Measurements from ENCODE around the gene DUSP12.

DUSP12 gene

DNA sequence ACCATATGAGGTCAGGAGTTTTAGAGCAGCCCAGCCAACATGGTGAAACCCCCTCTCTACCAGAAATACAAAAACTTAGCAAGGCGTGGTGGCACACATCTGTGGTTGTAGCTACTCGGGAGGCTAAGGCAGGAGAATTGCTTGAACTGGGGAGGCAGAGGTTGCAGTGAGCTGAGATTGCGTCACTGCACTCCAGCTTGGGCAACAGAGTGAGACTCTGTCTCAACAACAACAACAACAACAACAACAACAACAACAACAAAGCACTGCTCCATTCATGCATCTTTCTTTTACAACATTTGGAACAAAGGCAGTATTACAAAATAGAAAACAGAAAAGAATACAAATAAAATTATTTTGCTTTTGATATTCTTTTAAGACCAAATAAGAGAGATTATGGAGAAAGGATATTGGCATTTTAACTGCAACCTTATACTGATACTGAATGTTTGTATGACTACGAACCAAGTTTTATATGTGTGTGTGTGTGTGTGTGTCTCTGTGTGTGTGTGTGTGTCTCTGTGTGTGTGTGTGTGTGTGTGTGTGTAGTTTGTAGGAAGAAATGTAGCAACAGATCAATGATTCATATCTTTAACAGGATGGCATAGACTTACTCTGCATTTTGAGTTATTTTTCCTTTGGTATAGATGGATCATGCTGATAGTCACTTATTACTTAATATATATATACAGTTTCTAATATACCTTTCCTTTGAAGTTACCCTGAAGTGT, 41.2 kb downstream of the DUSP12 start:
- no peaks in the 10 kb centered on the region for H3K9me3 ChIP-seq (ENCODE audit: control insufficient read depth, insufficient read depth, low read length)
- H3K4me1 ChIP-seq (ENCODE audit: control insufficient read depth, insufficient read depth, low read length), result no peaks in the 10 kb centered on the region
- no peaks in the 10 kb centered on the region for H3K27me3 ChIP-seq (ENCODE audit: control insufficient read depth, insufficient read depth, low read length)
- no peak for DNase-seq (ENCODE audit: low read depth, low spot score)
- no peaks in the 10 kb centered on the region; the same call in 1 of the 2 replicates for H3K36me3 ChIP-seq (ENCODE audit: control insufficient read depth, insufficient read depth, low read length)
- no peak overlapping the region for H3K27ac ChIP-seq (ENCODE audit: low read length)
- H3K4me3 ChIP-seq (ENCODE audit: low read length), result no peak overlapping the region
- no CpG with 5 or more reads among the region's 4 CpGs for WGBS (ENCODE audit: insufficient coverage, insufficient read length)

DNA sequence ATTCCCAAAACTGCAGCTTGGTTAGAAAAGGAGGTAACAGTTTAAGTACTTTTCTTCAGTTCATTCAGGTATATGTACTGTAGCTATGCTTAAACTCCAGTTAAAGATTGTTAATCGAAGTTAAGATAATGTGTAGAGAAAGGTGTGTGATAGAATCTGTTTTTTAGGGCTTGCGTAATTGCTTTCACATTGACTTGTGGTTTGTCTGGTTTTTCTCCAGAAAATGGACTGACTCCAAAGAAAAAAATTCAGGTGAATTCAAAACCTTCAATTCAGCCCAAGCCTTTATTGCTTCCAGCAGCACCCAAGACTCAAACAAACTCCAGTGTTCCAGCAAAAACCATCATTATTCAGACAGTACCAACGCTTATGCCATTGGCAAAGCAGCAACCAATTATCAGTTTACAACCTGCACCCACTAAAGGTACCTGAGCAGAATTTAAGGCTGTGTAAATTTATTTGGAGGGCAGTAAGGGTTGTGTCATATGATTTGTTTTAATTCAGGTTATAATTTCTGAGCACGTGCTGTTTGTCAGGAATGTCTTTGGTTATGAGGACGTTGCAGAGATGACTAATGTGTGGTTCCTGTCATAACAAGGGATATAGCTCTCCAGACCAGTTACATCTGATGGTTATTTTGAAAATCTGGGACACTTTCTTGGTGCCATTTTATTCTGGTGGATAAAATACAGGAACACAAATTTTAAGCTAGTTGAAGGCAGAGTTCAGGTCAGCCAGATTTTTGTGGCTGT, 42.5 kb downstream of the DUSP12 start:
- H3K27ac ChIP-seq (ENCODE audit: low read length), result no peak overlapping the region
- no peak for DNase-seq (ENCODE audit: low read depth, low spot score)

DNA sequence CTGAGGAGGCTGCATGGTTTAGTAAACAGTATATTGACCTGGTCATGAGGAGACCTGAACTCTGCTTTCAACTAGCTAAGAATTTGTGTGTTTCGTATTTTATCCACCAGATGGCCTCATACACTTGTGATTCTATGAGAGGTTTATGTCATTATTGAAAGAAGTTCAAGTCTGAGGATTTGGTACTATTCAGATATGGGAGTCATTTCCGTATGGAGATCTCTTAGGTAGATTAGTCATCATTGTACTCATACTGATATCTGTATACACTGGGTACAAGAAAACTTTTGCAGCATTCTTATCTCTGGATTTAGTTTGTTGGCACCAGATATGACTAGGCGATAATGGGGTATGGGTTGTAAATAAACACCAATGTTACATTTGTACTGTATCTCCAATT, 43.2 kb downstream of the DUSP12 start:
- no peak for DNase-seq (ENCODE audit: low read depth, low spot score)
- Histone ChIP-seq H3K4me3 (ENCODE audit: low read length) (no peak overlapping the region), H3K36me3 (ENCODE audit: control insufficient read depth, insufficient read depth, low read length) (no peaks in the 10 kb centered on the region; the same call in 1 of the 2 replicates), H3K9me3 (ENCODE audit: control insufficient read depth, insufficient read depth, low read length) (no peaks in the 10 kb centered on the region), H3K4me1 (ENCODE audit: control insufficient read depth, insufficient read depth, low read length) (no peaks in the 10 kb centered on the region), H3K27me3 (ENCODE audit: control insufficient read depth, insufficient read depth, low read length) (no peaks in the 10 kb centered on the region), H3K27ac (ENCODE audit: low read length) (no peak overlapping the region)
- WGBS (ENCODE audit: insufficient coverage, insufficient read length), result no CpG with 5 or more reads among the region's 3 CpGs

More for the DNA sequence above, 42.5 kb downstream of the DUSP12 start:
- Histone ChIP-seq H3K36me3 (ENCODE audit: control insufficient read depth, insufficient read depth, low read length) (no peaks in the 10 kb centered on the region; the same call in 1 of the 2 replicates), H3K9me3 (ENCODE audit: control insufficient read depth, insufficient read depth, low read length) (no peaks in the 10 kb centered on the region), H3K4me1 (ENCODE audit: control insufficient read depth, insufficient read depth, low read length) (no peaks in the 10 kb centered on the region), H3K27me3 (ENCODE audit: control insufficient read depth, insufficient read depth, low read length) (no peaks in the 10 kb centered on the region), H3K4me3 (ENCODE audit: low read length) (no peak overlapping the region)
- 100% methylated on average over 2 of the region's 5 CpGs for WGBS (ENCODE audit: insufficient coverage, insufficient read length)

DNA sequence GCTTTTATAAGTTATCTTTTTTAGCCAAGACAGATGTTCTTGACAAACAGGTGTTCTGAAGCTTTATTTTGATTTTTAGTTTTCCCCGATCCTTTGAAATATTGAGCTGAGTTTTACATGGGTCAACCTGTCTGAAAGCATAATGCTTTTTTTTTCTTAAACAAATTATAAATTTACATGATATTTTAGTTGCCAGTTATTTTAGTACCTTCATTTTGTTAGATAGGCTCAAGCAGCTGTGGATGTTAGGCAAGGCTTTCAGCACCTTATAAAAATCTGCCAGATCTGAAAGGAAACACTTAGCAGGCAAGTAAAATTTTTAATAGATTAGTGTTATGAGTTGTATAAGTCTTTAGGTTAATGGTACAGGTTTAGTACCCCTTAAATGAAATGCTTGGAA, 50.2 kb downstream of the DUSP12 start:
- Histone ChIP-seq H3K9me3 (ENCODE audit: control insufficient read depth, insufficient read depth, low read length) (no peaks in the 10 kb centered on the region), H3K27me3 (ENCODE audit: control insufficient read depth, insufficient read depth, low read length) (no peaks in the 10 kb centered on the region), H3K27ac (ENCODE audit: low read length) (no peak overlapping the region), H3K4me3 (ENCODE audit: low read length) (no peak overlapping the region), H3K4me1 (ENCODE audit: control insufficient read depth, insufficient read depth, low read length) (no peaks in the 10 kb centered on the region), H3K36me3 (ENCODE audit: control insufficient read depth, insufficient read depth, low read length) (no peaks in the 10 kb centered on the region; the same call in 1 of the 2 replicates)
- no CpG with 5 or more reads among the region's 1 CpG for WGBS (ENCODE audit: insufficient coverage, insufficient read length)
- no peak for DNase-seq (ENCODE audit: low read depth, low spot score)

DNA sequence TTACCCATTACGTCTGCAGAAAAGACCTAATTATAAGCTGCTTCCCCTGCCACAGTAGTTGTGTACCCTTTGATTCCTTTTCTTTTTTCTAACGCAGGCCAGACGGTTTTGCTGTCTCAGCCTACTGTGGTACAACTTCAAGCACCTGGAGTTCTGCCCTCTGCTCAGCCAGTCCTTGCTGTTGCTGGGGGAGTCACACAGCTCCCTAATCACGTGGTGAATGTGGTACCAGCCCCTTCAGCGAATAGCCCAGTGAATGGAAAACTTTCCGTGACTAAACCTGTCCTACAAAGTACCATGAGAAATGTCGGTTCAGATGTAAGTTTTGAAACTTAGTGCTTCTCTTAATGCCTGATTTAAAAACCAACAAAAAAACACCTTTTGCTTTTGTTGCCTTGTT, 52.4 kb downstream of the DUSP12 start:
- H3K27me3 ChIP-seq (ENCODE audit: control insufficient read depth, insufficient read depth, low read length), result no peaks in the 10 kb centered on the region; the same call in 1 of the 2 replicates
- DNase-seq (ENCODE audit: low read depth, low spot score), result no peak
- H3K4me1 ChIP-seq (ENCODE audit: control insufficient read depth, insufficient read depth, low read length), result no peaks in the 10 kb centered on the region
- H3K36me3 ChIP-seq (ENCODE audit: control insufficient read depth, insufficient read depth, low read length), result no peaks in the 10 kb centered on the region
- H3K27ac ChIP-seq (ENCODE audit: low read length), result no peak overlapping the region
- no peak overlapping the region for H3K4me3 ChIP-seq (ENCODE audit: low read length)
- WGBS (ENCODE audit: insufficient coverage, insufficient read length), result no CpG with 5 or more reads among the region's 7 CpGs
- no peaks in the 10 kb centered on the region for H3K9me3 ChIP-seq (ENCODE audit: control insufficient read depth, insufficient read depth, low read length)

DNA sequence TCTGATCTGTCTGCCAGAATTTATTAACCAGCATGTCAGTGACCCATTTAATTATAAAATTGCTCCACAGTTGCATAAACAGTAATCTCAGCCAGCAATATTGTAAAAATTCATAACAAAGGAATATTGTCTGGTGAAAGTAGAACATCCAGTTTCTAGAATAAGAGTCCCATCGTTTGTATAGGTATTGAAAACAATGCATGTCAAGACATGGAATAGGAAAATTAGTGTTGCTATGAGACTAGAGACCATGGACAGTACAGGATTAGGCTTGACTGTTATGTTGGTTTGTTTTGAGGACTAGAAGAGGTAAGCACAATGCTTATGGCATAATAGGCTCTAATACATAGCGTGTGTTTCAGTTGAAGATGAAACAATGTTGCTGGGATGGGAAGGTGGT, 53.6 kb downstream of the DUSP12 start:
- no peaks in the 10 kb centered on the region for H3K36me3 ChIP-seq (ENCODE audit: control insufficient read depth, insufficient read depth, low read length)
- no peak overlapping the region for H3K4me3 ChIP-seq (ENCODE audit: low read length)
- DNase-seq (ENCODE audit: low read depth, low spot score), result no peak
- H3K27me3 ChIP-seq (ENCODE audit: control insufficient read depth, insufficient read depth, low read length), result no peaks in the 10 kb centered on the region; the same call in 1 of the 2 replicates
- H3K27ac ChIP-seq (ENCODE audit: low read length), result no peak overlapping the region
- H3K4me1 ChIP-seq (ENCODE audit: control insufficient read depth, insufficient read depth, low read length), result no peaks in the 10 kb centered on the region
- no CpG with 5 or more reads among the region's 2 CpGs for WGBS (ENCODE audit: insufficient coverage, insufficient read length)
- no peaks in the 10 kb centered on the region for H3K9me3 ChIP-seq (ENCODE audit: control insufficient read depth, insufficient read depth, low read length)

DNA sequence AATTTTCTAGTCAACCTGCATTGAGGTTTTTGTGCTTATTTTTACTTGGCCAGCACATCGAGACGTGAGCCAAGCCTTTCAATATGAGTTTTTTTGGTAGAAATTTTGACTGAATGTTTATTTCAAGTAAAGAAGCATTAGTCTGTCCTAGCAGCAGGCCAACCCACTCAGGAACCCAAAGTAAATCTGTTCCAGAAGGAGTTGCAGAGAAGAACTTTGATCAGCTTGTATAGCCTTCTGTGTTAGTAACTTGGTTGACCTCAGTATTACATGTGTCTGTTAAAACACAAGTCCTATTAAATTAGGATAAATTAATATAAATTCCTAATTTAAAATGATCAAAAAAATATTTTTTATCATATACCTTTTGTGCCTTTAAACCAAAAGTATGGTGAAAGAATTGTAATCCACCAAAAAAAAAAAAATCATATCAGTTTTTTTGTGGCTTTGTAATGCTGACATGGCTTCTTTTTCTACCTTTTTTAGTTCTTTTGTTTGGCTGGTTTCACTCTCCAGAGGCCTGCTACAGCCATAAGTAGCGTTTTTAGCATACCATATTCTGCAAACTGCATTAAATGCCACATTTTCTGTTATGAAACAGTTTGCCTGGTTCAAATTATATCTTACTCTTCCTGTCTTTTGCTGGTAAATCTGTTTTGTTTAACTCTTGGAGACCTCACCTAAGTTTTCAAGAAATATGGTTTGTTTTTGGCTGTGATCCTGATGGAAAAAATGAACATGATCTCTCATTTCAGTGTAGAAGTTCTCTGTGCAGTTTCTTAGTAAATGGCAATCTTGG, 56.0 kb downstream of the DUSP12 start:
- Histone ChIP-seq H3K36me3 (ENCODE audit: control insufficient read depth, insufficient read depth, low read length) (no peaks in the 10 kb centered on the region), H3K27me3 (ENCODE audit: control insufficient read depth, insufficient read depth, low read length) (no peaks in the 10 kb centered on the region; the same call in 1 of the 2 replicates), H3K4me3 (ENCODE audit: low read length) (no peak overlapping the region), H3K9me3 (ENCODE audit: control insufficient read depth, insufficient read depth, low read length) (no peaks in the 10 kb centered on the region), H3K27ac (ENCODE audit: low read length) (no peak overlapping the region), H3K4me1 (ENCODE audit: control insufficient read depth, insufficient read depth, low read length) (no peaks in the 10 kb centered on the region)
- no CpG with 5 or more reads among the region's 3 CpGs for WGBS (ENCODE audit: insufficient coverage, insufficient read length)
- no peak for DNase-seq (ENCODE audit: low read depth, low spot score)

Data from iPS DF 6.9 (cell line).